Esophagus muscularis mucosa (tissue), 4 donors: ENCODE data around the gene RCAN1.

Source experiments
- CTCF ChIP-seq, 3 experiments: fragments of 200-600 bp in 2 of 3; fragments of 450-650 bp in 1 of 3; sonication (generic) in 2 of 3; IDR thresholded peaks; one replicate each; pipeline ENCODE4 v1.5.1; 2017 to 2019; ENCODE audit warnings: antibody characterized with exemption in 3 of 3, mild to moderate bottlenecking in 2 of 3, moderate library complexity in 1 of 3
- EP300 ChIP-seq: sonication (generic); formaldehyde crosslinking; IDR thresholded peaks from one replicate; pipeline ENCODE4 v1.6.1; 2017; ENCODE audit warnings: antibody characterized with exemption
- POLR2A ChIP-seq: fragments of 450-650 bp; IDR thresholded peaks from one replicate; pipeline ENCODE4 v1.6.1; 2017; ENCODE audit warnings: antibody characterized with exemption, moderate library complexity, mild to moderate bottlenecking, low read depth
- POLR2AphosphoS5 ChIP-seq, 2 donors: sonication (generic); formaldehyde crosslinking; IDR thresholded peaks; one replicate each; pipeline ENCODE4 v1.6.1; 2017; ENCODE audit warnings: antibody characterized with exemption in 2 of 2

- TF ChIP-seq CTCF (IDR thresholded peaks at IDR 0.05) (no peak), POLR2AphosphoS5 (IDR thresholded peaks at IDR 0.05) (no peak), POLR2A (no peak), EP300 (no peak)
Observed at GRCh38 chr21:34647555-34647954, 32.6 kb upstream of the RCAN1 start.
